H1 (cell line): Measurements from ENCODE around the gene CCDC93. TPM values are rescaled to one million over a fixed set of nuclear protein-coding genes. Genes with fewer than 3 reads are reported as not detected.

Experiments
- CTCF ChIA-PET: fragments of 300-600 bp; sonication (Branson Sonifier 250); formaldehyde crosslinking; loops from one replicate; lab custom pipeline; 2021; ENCODE audit not compliant: partially characterized antibody; lab: Charles Lee
- POLR2A ChIA-PET: fragments of 300-600 bp; sonication (Branson Sonifier 250); formaldehyde crosslinking; loops from one replicate; lab custom pipeline; 2021; ENCODE audit warnings: inconsistent platforms; ENCODE audit not compliant: partially characterized antibody; lab: Charles Lee
- DNase-seq, 2 experiments: peaks; one replicate each; pipeline versions ENCODE4 v3.0.0 to v3.0.0-alpha.2; 2010 to 2022; ENCODE audit warnings: low spot score in 2 of 2, low read depth in 1 of 2, mixed read lengths in 1 of 2
- FAIRE-seq: peaks from 2 replicates; lab custom pipeline; 2011; peaks lifted over from hg19 to GRCh38; lab: Jason Lieb, UNC
- H2AFZ ChIP-seq: 2 replicates; pipeline ENCODE4 v1.8.1; 2012; ENCODE audit warnings: low read length, inconsistent platforms
- H2AK5ac ChIP-seq: 2 replicates; pipeline ENCODE4 v1.6.1; 2013; ENCODE audit warnings: low read depth, low read length
- H2BK120ac ChIP-seq: replicated peaks from 2 replicates; pipeline ENCODE3; 2013; ENCODE audit warnings: low read depth, low read length, inconsistent platforms
- H2BK12ac ChIP-seq: 2 replicates; pipeline ENCODE4 v1.6.1; 2013; ENCODE audit warnings: low read depth, low read length
- H2BK15ac ChIP-seq: 2 replicates; pipeline ENCODE4 v1.6.1; 2013; ENCODE audit warnings: low read length
- H2BK20ac ChIP-seq: 2 replicates; pipeline ENCODE4 v1.6.1; 2013; ENCODE audit warnings: low read length
- H2BK5ac ChIP-seq: 2 replicates; pipeline ENCODE4 v1.6.1; 2013; ENCODE audit warnings: low read depth, low read length
- H3K14ac ChIP-seq: 2 replicates; pipeline ENCODE4 v1.6.1; 2013; ENCODE audit warnings: inconsistent platforms; ENCODE audit not compliant: insufficient read length
- H3K18ac ChIP-seq: 2 replicates; pipeline ENCODE4 v1.6.1; 2013; ENCODE audit warnings: low read length; ENCODE audit errors: extremely low read depth
- H3K23ac ChIP-seq: 2 replicates; pipeline ENCODE4 v1.6.1; 2013; ENCODE audit warnings: inconsistent platforms; ENCODE audit not compliant: insufficient read length
- H3K23me2 ChIP-seq: 2 replicates; pipeline ENCODE4 v1.6.1; 2013; ENCODE audit warnings: low read depth, low read length
- H3K27ac ChIP-seq: 2 replicates; pipeline ENCODE4 v1.6.1; 2011; ENCODE audit warnings: low read depth, low read length, inconsistent platforms
- H3K27me3 ChIP-seq, 4 experiments: replicated peaks in 1 of 4; 1 replicate in 1 of 4; 2 replicates in 3 of 4; pipeline versions ENCODE4 v1.6.1 to v1.8.1; 2011 to 2013; ENCODE audit warnings: low read length in 3 of 4, mild to moderate bottlenecking in 3 of 4, inconsistent platforms in 2 of 4, mixed read lengths in 2 of 4, moderate library complexity in 1 of 4; ENCODE audit not compliant: control insufficient read depth in 3 of 4, insufficient read depth in 3 of 4; ENCODE audit errors: extremely low read depth in 1 of 4
- H3K36me3 ChIP-seq, 4 experiments: 2 replicates each; pipeline versions ENCODE4 v1.6.1 to v1.8.1; 2011 to 2013; ENCODE audit warnings: mild to moderate bottlenecking in 4 of 4, low read length in 3 of 4, moderate library complexity in 2 of 4, control low read depth in 1 of 4, inconsistent platforms in 1 of 4; ENCODE audit not compliant: insufficient read depth in 4 of 4, control insufficient read depth in 2 of 4
- H3K4ac ChIP-seq: replicated peaks from 2 replicates; pipeline ENCODE3; 2013; ENCODE audit warnings: low read length, low read depth, mixed read lengths, inconsistent platforms; ENCODE audit not compliant: insufficient read length
- H3K4me1 ChIP-seq, 4 experiments: replicated peaks in 1 of 4; 1 replicate in 1 of 4; 2 replicates in 3 of 4; pipeline versions ENCODE4 v1.6.1 to v1.8.1; 2011 to 2013; ENCODE audit warnings: low read length in 3 of 4, inconsistent platforms in 2 of 4, mixed read lengths in 1 of 4; ENCODE audit not compliant: insufficient read depth in 4 of 4, control insufficient read depth in 3 of 4
- H3K4me2 ChIP-seq, 2 experiments: 2 replicates each; pipeline versions ENCODE4 v1.6.1 to v1.8.1; 2011 to 2013; ENCODE audit warnings: low read depth in 2 of 2, low read length in 2 of 2, control low read depth in 1 of 2, inconsistent platforms in 1 of 2, mild to moderate bottlenecking in 1 of 2; ENCODE audit not compliant: insufficient read depth in 1 of 2
- H3K4me3 ChIP-seq, 4 experiments: fragments of 200-600, 300-600 bp in 1 of 4; sonication (generic), shearing (Covaris generic), sonication (Bioruptor Twin) in 1 of 4; 2 replicates each; pipeline versions ENCODE4 v1.5.1 to v1.8.1; 2011 to 2016; ENCODE audit warnings: low read length in 4 of 4, low read depth in 3 of 4, control low read depth in 2 of 4, inconsistent platforms in 2 of 4, mild to moderate bottlenecking in 2 of 4, mixed read lengths in 1 of 4, moderate library complexity in 1 of 4; ENCODE audit not compliant: insufficient read depth in 2 of 4; ENCODE audit errors: extremely low read depth in 1 of 4
- H3K56ac ChIP-seq: replicated peaks from 2 replicates; pipeline ENCODE3; 2013; ENCODE audit warnings: low read depth, mild to moderate bottlenecking, mixed read lengths, low read length, inconsistent platforms; ENCODE audit not compliant: insufficient read length
- H3K79me1 ChIP-seq: 2 replicates; pipeline ENCODE4 v1.6.1; 2013; ENCODE audit warnings: low read depth, low read length, control low read depth
- H3K79me2 ChIP-seq, 2 experiments: 2 replicates each; pipeline versions ENCODE4 v1.6.1 to v1.8.1; 2012 to 2013; ENCODE audit warnings: low read length in 2 of 2, mild to moderate bottlenecking in 2 of 2, inconsistent platforms in 1 of 2; ENCODE audit not compliant: insufficient read depth in 2 of 2, control insufficient read depth in 1 of 2
- H3K9ac ChIP-seq, 4 experiments: replicated peaks in 1 of 4; 1 replicate in 1 of 4; 2 replicates in 3 of 4; pipeline versions ENCODE4 v1.6.1 to v1.8.1; 2011 to 2013; ENCODE audit warnings: low read depth in 3 of 4, low read length in 3 of 4, control low read depth in 2 of 4, mild to moderate bottlenecking in 2 of 4, moderate library complexity in 2 of 4, inconsistent platforms in 1 of 4; ENCODE audit errors: extremely low read depth in 1 of 4
- H3K9me3 ChIP-seq, 2 experiments: 2 replicates each; pipeline versions ENCODE4 v1.6.1 to v1.8.1; 2012 to 2013; ENCODE audit warnings: mild to moderate bottlenecking in 2 of 2, moderate library complexity in 2 of 2, control low read depth in 1 of 2, inconsistent platforms in 1 of 2, low read depth in 1 of 2, low read length in 1 of 2, mixed read lengths in 1 of 2; ENCODE audit not compliant: insufficient read depth in 2 of 2
- H4K20me1 ChIP-seq, 2 experiments: replicated peaks in 1 of 2; 2 replicates each; pipeline versions ENCODE3 to v1.8.1; 2011 to 2013; ENCODE audit warnings: inconsistent platforms in 2 of 2, low read length in 2 of 2, mild to moderate bottlenecking in 1 of 2; ENCODE audit not compliant: insufficient read depth in 2 of 2, control insufficient read depth in 1 of 2
- H4K5ac ChIP-seq: 2 replicates; pipeline ENCODE4 v1.6.1; 2013; ENCODE audit warnings: low read length, low read depth, mixed read lengths, inconsistent platforms; ENCODE audit not compliant: insufficient read length
- H4K8ac ChIP-seq: 2 replicates; pipeline ENCODE4 v1.8.0; 2013; ENCODE audit warnings: mild to moderate bottlenecking, moderate library complexity, low read length, inconsistent platforms; ENCODE audit not compliant: insufficient read depth; ENCODE audit errors: extremely low read depth
- H4K91ac ChIP-seq: replicated peaks from 2 replicates; pipeline ENCODE3; 2013; ENCODE audit warnings: low read length, mixed read lengths, inconsistent platforms; ENCODE audit not compliant: insufficient read length
- BCL11A ChIP-seq, 2 experiments: IDR thresholded peaks; one replicate each; pipeline ENCODE4 v1.6.1; 2011; ENCODE audit warnings: low read depth in 2 of 2, low read length in 2 of 2, mild to moderate bottlenecking in 2 of 2
- BRCA1 ChIP-seq: IDR thresholded peaks from 2 replicates; pipeline ENCODE4 v1.6.1; 2012; ENCODE audit warnings: low read depth, low read length, improper control_type of control experiment
- CHD2 ChIP-seq: IDR thresholded peaks from 2 replicates; pipeline ENCODE4 v1.6.1; 2012; ENCODE audit warnings: low read length, improper control_type of control experiment
- GTF2F1 ChIP-seq: IDR thresholded peaks from 2 replicates; pipeline ENCODE4 v1.6.1; 2012; ENCODE audit warnings: low read depth, low read length, improper control_type of control experiment, borderline replicate concordance
- PHF8 ChIP-seq: fragments of 200-600 bp; sonication (generic); conservative IDR thresholded peaks from 2 replicates; pipeline ENCODE4 v1.7.1; 2012; ENCODE audit warnings: low read depth, mild to moderate bottlenecking, inconsistent platforms, low read length, moderate library complexity
- RAD21 ChIP-seq, 2 experiments: IDR thresholded peaks in 1 of 2; conservative IDR thresholded peaks in 1 of 2; 2 replicates each; pipeline ENCODE4 v1.6.1; 2011; ENCODE audit warnings: low read depth in 2 of 2, low read length in 2 of 2, improper control_type of control experiment in 1 of 2, inconsistent platforms in 1 of 2, mild to moderate bottlenecking in 1 of 2, moderate library complexity in 1 of 2
- RBBP5 ChIP-seq: IDR thresholded peaks from 2 replicates; pipeline ENCODE4 v1.7.1; 2012; ENCODE audit warnings: low read depth, mild to moderate bottlenecking, inconsistent platforms, low read length, moderate library complexity, borderline replicate concordance
- SIN3A ChIP-seq, 2 experiments: IDR thresholded peaks in 1 of 2; conservative IDR thresholded peaks in 1 of 2; 2 replicates each; pipeline ENCODE4 v1.6.1; 2011 to 2012; ENCODE audit warnings: low read length in 2 of 2, improper control_type of control experiment in 1 of 2, low read depth in 1 of 2, mild to moderate bottlenecking in 1 of 2
- SRF ChIP-seq: IDR thresholded peaks from 2 replicates; pipeline ENCODE4 v1.6.1; 2011; ENCODE audit warnings: mild to moderate bottlenecking, low read depth, low read length, moderate library complexity
- SUZ12 ChIP-seq: fragments of 200-600 bp; sonication (generic); IDR thresholded peaks from 2 replicates; pipeline ENCODE4 v1.6.1; 2012; ENCODE audit warnings: mild to moderate bottlenecking, inconsistent platforms, low read length, moderate library complexity, mixed read lengths
- TAF1 ChIP-seq: IDR thresholded peaks from 2 replicates; pipeline ENCODE4 v1.6.1; 2011; ENCODE audit warnings: mild to moderate bottlenecking, low read depth, low read length
- USF2 ChIP-seq: IDR thresholded peaks from 2 replicates; pipeline ENCODE4 v1.6.1; 2011; ENCODE audit warnings: low read length, improper control_type of control experiment
- ZNF274 ChIP-seq: IDR thresholded peaks from 2 replicates; pipeline ENCODE4 v1.7.0; 2012; ENCODE audit warnings: low read length, borderline replicate concordance; ENCODE audit errors: extremely low read depth
- WGBS, 2 experiments: shearing (Covaris generic) in 1 of 2; methylation state at CpG; one replicate each; pipeline versions ENCODE4 v1.1.6 to v1.1.7; 2013 to 2015; ENCODE audit warnings: low lambda C conversion rate in 2 of 2, mixed read lengths in 2 of 2, inconsistent platforms in 1 of 2, low coverage in 1 of 2, missing lambda C conversion rate in 1 of 2; ENCODE audit not compliant: insufficient replicate concordance in 2 of 2, insufficient coverage in 1 of 2, insufficient read length in 1 of 2; ENCODE audit errors: extremely low coverage in 1 of 2, missing lambda C conversion rate in 1 of 2; 5-methylcytosine and 5-hydroxymethylcytosine counted together
- polyA plus RNA-seq, 7 experiments: library from polyadenylated mRNA; depleted of rRNA in 3 of 7; stranded (reverse) in 5 of 7; unstranded in 2 of 7; fragments of >200 nt in 5 of 7; fragments of 200-250 nt in 2 of 7; gene quantifications; 1 replicate in 5 of 7; 2 replicates in 1 of 7; 4 replicates in 1 of 7; pipeline versions ENCODE4 v1.2.1 to v1.2.3, GENCODE V29; 2011 to 2013; ENCODE audit warnings: missing spikeins in 2 of 7, mixed read lengths in 2 of 7
- total RNA-seq: library from RNA; stranded (reverse); fragmentation: NEBNext Ultra II Directional; extraction: Animal tissue kit (Norgen Biotek cat#: 25700); gene quantifications from 2 replicates; pipeline ENCODE4 v1.2.1, GENCODE V29; 2021

The CCDC93 gene
- total and polyA plus RNA-seq, 2 of the 8 experiments (the other 6 are each of a cell fraction or from before 2014, with no cell fraction given), result 5.5 to 18.0 TPM

- H2AFZ ChIP-seq, result no peak overlapping the region
- POLR2A ChIA-PET, result no interaction called here
- DNase-seq (no peak), FAIRE-seq (no peak)
- H3K23ac ChIP-seq, result no peak overlapping the region
- no peak overlapping the region for H4K91ac ChIP-seq
- no peak overlapping the region for H2BK12ac ChIP-seq
- H3K9me3 ChIP-seq, result no peaks in the 10 kb centered on the region
- no peak overlapping the region for H2BK15ac ChIP-seq
- H3K79me2 ChIP-seq, result no peaks in the 10 kb centered on the region
- H2AK5ac ChIP-seq, result no peak overlapping the region
- no peak overlapping the region for H4K5ac ChIP-seq
- H3K18ac ChIP-seq, result no peak overlapping the region
- no peak overlapping the region for H3K4me2 ChIP-seq
- no peak overlapping the region for H2BK20ac ChIP-seq
- no peak overlapping the region for H4K8ac ChIP-seq
- H3K23me2 ChIP-seq, result no peaks in the 10 kb centered on the region
- H2BK5ac ChIP-seq, result no peak overlapping the region
- CTCF ChIA-PET, result no interaction called here
- no peak overlapping the region for H3K27ac ChIP-seq
- no peak overlapping the region for H3K9ac ChIP-seq
- H3K14ac ChIP-seq, result no peak overlapping the region
- no peak overlapping the region for H3K56ac ChIP-seq
- H2BK120ac ChIP-seq, result no peak overlapping the region
- H3K4me1 ChIP-seq, result peaks cover 0 to 3% (median 0%) of the 10 kb centered on the region in 4 experiments; a peak in 2 of 7 replicates
- H3K4me3 ChIP-seq, result no peak overlapping the region
- no peaks in the 10 kb centered on the region for H4K20me1 ChIP-seq
- 81% methylated on average over 1 of the region's 1 CpG; no CpG with 5 or more reads in 1 of the 2 experiments for WGBS, 2 experiments
- no peaks in the 10 kb centered on the region for H3K79me1 ChIP-seq
- no peaks in the 10 kb centered on the region for H3K36me3 ChIP-seq
- H3K4ac ChIP-seq, result no peak overlapping the region
- H3K27me3 ChIP-seq, result peaks cover 1 to 6% (median 5%) of the 10 kb centered on the region in 4 experiments
- TF ChIP-seq BRCA1, result no peak
- no peak for TF ChIP-seq USF2
- TF ChIP-seq SUZ12, result no peak
- no peak for TF ChIP-seq BCL11A (IDR thresholded peaks at IDR 0.05; ENCODE audit: low read depth in 2 of 2, low read length in 2 of 2)
- TF ChIP-seq TAF1, result no peak
- TF ChIP-seq CHD2, result no peak
- TF ChIP-seq PHF8, result no peak
- TF ChIP-seq SIN3A (conservative IDR thresholded peaks at IDR 0.05 in 1 of 2, IDR thresholded peaks at IDR 0.05 in 1 of 2; ENCODE audit: low read depth in 1 of 2, low read length in 2 of 2), result no peak
- TF ChIP-seq SRF, result no peak
- TF ChIP-seq GTF2F1, result no peak
- TF ChIP-seq RBBP5, result no peak
- no peak for TF ChIP-seq RAD21 (IDR thresholded peaks at IDR 0.05 in 1 of 2, conservative IDR thresholded peaks at IDR 0.05 in 1 of 2; ENCODE audit: low read depth in 2 of 2, low read length in 2 of 2)
- no peak for TF ChIP-seq ZNF274
These were observed 6.0 kb upstream of the CCDC93 start for GRCh38 chr2:118019821-118020220.
